Colonic mucosa (tissue), 4 donors: ENCODE data around the gene FHOD1. TPM values are rescaled to one million over a fixed set of nuclear protein-coding genes. Genes with fewer than 3 reads are reported as not detected.

Source experiments
- DNase-seq: peaks from one replicate; pipeline ENCODE4 v3.0.0-alpha.2; 2020
- H3K27ac ChIP-seq: fragments of 200-600 bp; one replicate; pipeline ENCODE4 v1.8.0; 2021
- H3K27me3 ChIP-seq: fragments of 200-600 bp; one replicate; pipeline ENCODE4 v1.8.0; 2021
- H3K36me3 ChIP-seq: fragments of 200-600 bp; one replicate; pipeline ENCODE4 v1.8.0; 2021
- H3K4me1 ChIP-seq: fragments of 200-600 bp; one replicate; pipeline ENCODE4 v1.8.0; 2021; ENCODE audit warnings: mild to moderate bottlenecking
- H3K4me3 ChIP-seq: fragments of 200-600 bp; one replicate; pipeline ENCODE4 v1.8.0; 2021
- H3K9ac ChIP-seq, 2 donors: one replicate each; pipeline ENCODE4 v1.7.0; 2013; ENCODE audit warnings: control low read depth in 2 of 2, low read depth in 2 of 2, low read length in 2 of 2
- H3K9me3 ChIP-seq: fragments of 200-600 bp; one replicate; pipeline ENCODE4 v1.8.0; 2021
- intact Hi-C: fragments of 100-400 bp; cut with DNase I; formaldehyde crosslinking; loops from one replicate; pipeline ENCODE4 v1.14.1; 2022
- total RNA-seq, 2 donors: library from RNA; stranded (reverse); fragmentation: NEBNext Ultra II Directional in 1 of 2; extraction: Animal tissue kit (Norgen Biotek cat#: 25700) in 1 of 2; gene quantifications; one replicate each; pipeline ENCODE4 v1.2.1, GENCODE V29; 2021
- TF ChIP-seq, protein P1 (sequence below): fragments of 200-600 bp; IDR thresholded peaks from one replicate; pipeline ENCODE4 v1.8.0; 2022; ENCODE audit warnings: antibody characterized with exemption, mild to moderate bottlenecking
- donor health status: healthy.
- donor health status: DM: no; HTN: no; CAD: no.
- donor health status: DM: no; HTN: no; CAD: no.

Gene FHOD1
- total RNA-seq, 2 donors from 2014 or later = 21.6 to 47.2 TPM

DNA sequence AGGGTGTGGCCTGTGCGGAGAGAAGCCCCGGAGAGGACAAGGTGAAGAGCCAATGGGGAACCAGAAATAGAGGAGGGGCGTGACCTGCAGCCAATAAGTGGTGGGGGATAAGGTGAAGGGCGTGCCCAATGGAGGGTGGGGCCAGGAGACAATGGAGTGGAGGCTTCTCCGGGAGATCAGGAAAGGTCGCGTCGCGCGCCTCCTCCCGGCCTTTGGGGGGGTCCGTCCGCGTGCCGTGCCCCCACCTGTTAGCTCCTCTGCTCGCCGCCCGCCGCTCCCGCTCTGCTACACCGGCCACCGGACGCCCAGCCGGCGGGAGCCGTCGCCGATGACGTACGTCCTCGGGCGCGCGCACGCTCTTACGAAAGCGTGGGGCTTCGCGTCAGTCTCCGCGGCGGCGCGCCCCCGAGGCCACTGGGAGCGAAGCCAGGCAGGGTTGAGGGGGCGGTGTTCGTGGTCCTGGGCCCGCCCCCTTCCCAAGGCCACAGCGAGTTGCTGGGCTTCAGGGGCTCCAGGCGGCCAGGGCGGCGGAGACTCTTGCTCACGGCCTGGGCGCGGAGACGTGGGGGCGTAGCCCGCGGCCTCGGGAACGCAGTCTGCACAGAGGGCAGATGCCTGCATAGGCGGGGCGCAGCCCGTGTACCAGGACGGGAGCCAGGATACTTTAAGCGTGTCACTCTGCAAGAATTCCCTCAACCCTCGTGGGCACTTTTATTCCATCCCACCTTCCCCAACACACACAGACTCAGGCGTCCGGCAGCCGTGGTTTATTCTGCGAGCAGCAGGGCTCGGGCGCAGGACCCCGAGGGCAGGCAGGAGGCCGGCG, 63.4 kb downstream of the FHOD1 start, which contains the start of gene MATCAP1:
Gene MATCAP1 (minus strand): TSS at position 337 of the 826 bp plus-strand sequence. CDS start 3,353 bp downstream, outside the sequence.
- TF ChIP-seq, protein P1, sequence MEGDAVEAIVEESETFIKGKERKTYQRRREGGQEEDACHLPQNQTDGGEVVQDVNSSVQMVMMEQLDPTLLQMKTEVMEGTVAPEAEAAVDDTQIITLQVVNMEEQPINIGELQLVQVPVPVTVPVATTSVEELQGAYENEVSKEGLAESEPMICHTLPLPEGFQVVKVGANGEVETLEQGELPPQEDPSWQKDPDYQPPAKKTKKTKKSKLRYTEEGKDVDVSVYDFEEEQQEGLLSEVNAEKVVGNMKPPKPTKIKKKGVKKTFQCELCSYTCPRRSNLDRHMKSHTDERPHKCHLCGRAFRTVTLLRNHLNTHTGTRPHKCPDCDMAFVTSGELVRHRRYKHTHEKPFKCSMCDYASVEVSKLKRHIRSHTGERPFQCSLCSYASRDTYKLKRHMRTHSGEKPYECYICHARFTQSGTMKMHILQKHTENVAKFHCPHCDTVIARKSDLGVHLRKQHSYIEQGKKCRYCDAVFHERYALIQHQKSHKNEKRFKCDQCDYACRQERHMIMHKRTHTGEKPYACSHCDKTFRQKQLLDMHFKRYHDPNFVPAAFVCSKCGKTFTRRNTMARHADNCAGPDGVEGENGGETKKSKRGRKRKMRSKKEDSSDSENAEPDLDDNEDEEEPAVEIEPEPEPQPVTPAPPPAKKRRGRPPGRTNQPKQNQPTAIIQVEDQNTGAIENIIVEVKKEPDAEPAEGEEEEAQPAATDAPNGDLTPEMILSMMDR = no peak
- peak; percentile 97 for DNase-seq
- Histone ChIP-seq H3K36me3 (no peaks in the 10 kb centered on the region), H3K27me3 (no peaks in the 10 kb centered on the region), H3K9me3 (no peaks in the 10 kb centered on the region), H3K9ac (peak within 1 kb of the TSS; percentile 66 to 77), H3K4me1 (peaks cover 13% of the 10 kb centered on the region), H3K4me3 (peak within 1 kb of the TSS; percentile 67), H3K27ac (peak within 1 kb of the TSS; percentile 92)
- intact Hi-C loops = loop anchor here (10.0 kb wide), 1 partner anchor 209 kb away; no protein-coding TSS in a partner anchor

DNA sequence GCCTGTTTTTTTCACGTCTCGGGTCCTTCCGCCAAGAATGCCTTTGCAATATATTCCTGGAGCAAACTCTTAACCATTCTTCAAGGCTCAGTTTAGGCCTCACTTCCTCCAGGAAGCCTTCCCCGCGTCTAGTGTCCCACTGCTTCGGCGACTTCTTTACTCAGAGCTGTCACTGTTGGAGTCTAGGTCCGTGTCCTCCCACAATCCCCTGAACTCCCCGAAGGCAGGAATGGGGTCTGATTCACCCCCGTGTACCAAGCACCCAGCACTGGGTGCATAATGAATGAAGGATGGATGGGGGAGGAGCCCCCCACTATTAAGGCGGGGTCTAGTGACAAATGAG, 64.0 kb downstream of the FHOD1 start:
- Histone ChIP-seq H3K4me1 (peaks cover 15% of the 10 kb centered on the region), H3K36me3 (no peaks in the 10 kb centered on the region)
- TF ChIP-seq, protein P1 = no peak

DNA sequence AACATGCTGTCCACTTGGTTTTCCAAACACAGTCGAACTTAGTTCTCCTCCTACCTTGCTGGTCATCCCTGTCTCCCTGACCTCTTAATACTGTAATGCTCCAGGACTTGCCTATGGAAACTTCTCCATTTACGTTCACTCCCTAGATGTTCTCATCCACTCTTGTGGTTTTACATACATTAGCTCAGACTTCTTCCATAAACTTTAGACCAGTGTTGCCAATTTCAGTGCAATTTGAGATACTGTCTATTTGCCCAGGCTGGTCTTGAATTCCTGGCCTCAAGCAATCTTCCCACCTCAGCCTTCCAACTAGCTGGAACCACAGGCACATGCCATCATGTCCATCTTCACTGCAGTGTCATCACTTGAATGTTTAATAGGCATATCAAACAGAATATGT, 65.0 kb downstream of the FHOD1 start:
- intact Hi-C loops = loop anchor here (10.0 kb wide), 1 partner anchor 207 kb away; no protein-coding TSS in a partner anchor
- H3K4me1 ChIP-seq = peaks cover 15% of the 10 kb centered on the region
- DNase-seq = no peak
- H3K9me3 ChIP-seq = no peaks in the 10 kb centered on the region
- TF ChIP-seq, protein P1 = no peak
- H3K27ac ChIP-seq = no peak overlapping the region
- H3K27me3 ChIP-seq = no peaks in the 10 kb centered on the region
- H3K9ac ChIP-seq = peak overlapping the region in 1 of 2 donors; percentile 77
- H3K36me3 ChIP-seq = no peaks in the 10 kb centered on the region
- no peak overlapping the region for H3K4me3 ChIP-seq

More for the DNA sequence above, 64.0 kb downstream of the FHOD1 start:
- Histone ChIP-seq H3K9me3 (no peaks in the 10 kb centered on the region), H3K4me3 (peak overlapping the region; percentile 67), H3K9ac (peak overlapping the region in 1 of 2 donors; percentile 77), H3K27me3 (no peaks in the 10 kb centered on the region), H3K27ac (peak overlapping the region; percentile 92)
- intact Hi-C loops = loop anchor here (10.0 kb wide), 1 partner anchor 208 kb away; no protein-coding TSS in a partner anchor
- DNase-seq = no peak

DNA sequence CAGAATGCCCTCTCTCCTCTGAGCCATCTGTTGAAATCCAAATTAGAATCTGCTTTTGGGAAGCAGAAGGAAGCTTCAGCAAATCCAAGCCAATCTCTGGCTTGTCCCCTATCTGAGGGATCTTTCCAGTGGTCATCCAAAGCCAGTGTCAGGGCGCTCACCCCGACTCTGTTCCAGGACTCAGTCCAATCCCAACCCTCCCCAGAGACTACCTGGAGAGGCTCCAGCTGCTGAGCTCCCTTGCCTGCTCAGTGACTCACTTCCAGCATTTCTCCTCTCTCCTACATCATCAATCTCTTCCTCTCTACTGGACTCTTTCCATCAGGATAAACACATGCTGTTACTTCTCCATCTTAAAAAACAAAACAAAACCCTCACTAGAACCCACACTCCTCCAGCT, 65.9 kb downstream of the FHOD1 start:
- no peak overlapping the region for H3K4me3 ChIP-seq
- no peaks in the 10 kb centered on the region for H3K27me3 ChIP-seq
- TF ChIP-seq, protein P1 = no peak
- no peaks in the 10 kb centered on the region for H3K36me3 ChIP-seq
- intact Hi-C loops = loop anchor here (10.0 kb wide), 1 partner anchor 207 kb away; no protein-coding TSS in a partner anchor
- no peaks in the 10 kb centered on the region for H3K9me3 ChIP-seq
- peaks cover 15% of the 10 kb centered on the region for H3K4me1 ChIP-seq
- peak overlapping the region in 1 of 2 donors; percentile 19 for H3K9ac ChIP-seq
- no peak overlapping the region for H3K27ac ChIP-seq
- DNase-seq = no peak

DNA sequence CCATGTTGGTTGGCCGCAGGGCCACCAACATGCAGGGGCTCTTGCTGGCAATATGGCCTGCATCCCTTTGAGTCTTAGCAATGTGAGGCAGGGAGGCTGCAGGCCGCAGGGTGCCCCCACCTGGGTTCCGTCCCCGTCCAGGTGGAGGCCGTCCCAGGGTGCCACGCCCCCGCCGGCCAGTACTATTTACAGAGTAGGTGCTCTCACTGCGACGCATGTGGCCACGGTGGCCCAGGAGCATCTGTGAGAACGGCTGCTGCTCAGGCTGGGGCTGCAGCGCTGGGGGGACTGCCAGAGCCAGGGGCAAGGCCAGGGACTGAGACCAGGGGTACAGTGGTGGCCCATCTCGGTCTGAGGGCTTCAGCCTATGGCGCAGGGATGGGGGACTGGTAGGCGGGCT, 67.1 kb downstream of the FHOD1 start:
- Histone ChIP-seq H3K27me3 (no peaks in the 10 kb centered on the region), H3K9ac (no peak overlapping the region), H3K27ac (no peak overlapping the region), H3K36me3 (no peaks in the 10 kb centered on the region), H3K9me3 (no peaks in the 10 kb centered on the region), H3K4me1 (peaks cover 10% of the 10 kb centered on the region), H3K4me3 (no peak overlapping the region)
- intact Hi-C loops = loop anchor here (10.0 kb wide), 1 partner anchor 205 kb away; no protein-coding TSS in a partner anchor
- TF ChIP-seq, protein P1 = no peak
- no peak for DNase-seq
